SK-N-SH treated with all-trans-retinoic acid at 6 μM for 48 hours (cell line): ENCODE data around the gene NKX1-1.

Experiments used
- ATAC-seq: fragments of 200-7000 bp; cut with Tn5 transposase; 3 replicates; pipeline ENCODE4 v1.9.1; 2020; ENCODE audit warnings: mild to moderate bottlenecking, moderate library complexity
- ARNTL ChIP-seq: fragments of 450-650 bp; formaldehyde crosslinking; IDR thresholded peaks from 2 replicates; pipeline ENCODE4 v1.5.0; 2020; ENCODE audit warnings: low read depth, mild to moderate bottlenecking, moderate library complexity, borderline replicate concordance
- BACH2 ChIP-seq: fragments of 250-450 bp; sonication (Bioruptor Pico); IDR thresholded peaks from 2 replicates; pipeline ENCODE4 v1.9.0; 2021; ENCODE audit warnings: mild to moderate bottlenecking, borderline replicate concordance
- CSDC2 ChIP-seq: fragments of 250-450 bp; sonication (Bioruptor Pico); IDR thresholded peaks from 2 replicates; pipeline ENCODE4 v1.5.0; 2020; ENCODE audit warnings: mild to moderate bottlenecking, moderate library complexity
- GLIS3 ChIP-seq: fragments of 250-450 bp; sonication (Bioruptor Pico); IDR thresholded peaks from 2 replicates; pipeline ENCODE4 v1.5.0; 2020; ENCODE audit warnings: mild to moderate bottlenecking, moderate library complexity
- ISL1 ChIP-seq: fragments of 250-450 bp; sonication (Bioruptor Pico); IDR thresholded peaks from 2 replicates; pipeline ENCODE4 v2.1.2; 2022; ENCODE audit warnings: mild to moderate bottlenecking, moderate library complexity
- OSR1 ChIP-seq: fragments of 250-450 bp; sonication (Bioruptor Pico); IDR thresholded peaks from 2 replicates; pipeline ENCODE4 v1.8.0; 2022; ENCODE audit warnings: moderate library complexity, mild to moderate bottlenecking, inconsistent platforms
- RARB ChIP-seq: fragments of 250-450 bp; sonication (Bioruptor Pico); IDR thresholded peaks from 2 replicates; pipeline ENCODE4 v1.8.0; 2021; ENCODE audit warnings: mild to moderate bottlenecking, moderate library complexity
- SNAI2 ChIP-seq: fragments of 250-450 bp; sonication (Bioruptor Pico); IDR thresholded peaks from 2 replicates; pipeline ENCODE4 v1.5.0; 2020; ENCODE audit warnings: mild to moderate bottlenecking, moderate library complexity
- TCF4 ChIP-seq: fragments of 250-450 bp; sonication (Bioruptor Pico); IDR thresholded peaks from 2 replicates; pipeline ENCODE4 v1.8.0; 2021; ENCODE audit warnings: mild to moderate bottlenecking, moderate library complexity, borderline replicate concordance
- TSHZ2 ChIP-seq: fragments of 250-450 bp; sonication (Bioruptor Pico); IDR thresholded peaks from 2 replicates; pipeline ENCODE4 v1.5.0; 2020; ENCODE audit warnings: mild to moderate bottlenecking, moderate library complexity
- ZC3H10 ChIP-seq: fragments of 250-450 bp; sonication (Bioruptor Pico); IDR thresholded peaks from 2 replicates; pipeline ENCODE4 v1.5.1; 2021; ENCODE audit warnings: mild to moderate bottlenecking, moderate library complexity
- ZNF565 ChIP-seq: fragments of 450-650 bp; formaldehyde crosslinking; conservative IDR thresholded peaks from 2 replicates; pipeline ENCODE4 v1.5.0; 2020; ENCODE audit warnings: low read depth, mild to moderate bottlenecking, moderate library complexity
- ZNF8 ChIP-seq: fragments of 450-650 bp; formaldehyde crosslinking; IDR thresholded peaks from 2 replicates; pipeline ENCODE4 v1.5.0; 2020; ENCODE audit warnings: mild to moderate bottlenecking, moderate library complexity
- TF ChIP-seq, protein P1 (sequence below): fragments of 250-450 bp; sonication (Bioruptor Pico); IDR thresholded peaks from 2 replicates; pipeline ENCODE4 v1.8.0; 2021; ENCODE audit warnings: low read depth, mild to moderate bottlenecking, moderate library complexity, borderline replicate concordance
- TF ChIP-seq, protein P2 (sequence below): fragments of 250-450 bp; sonication (Bioruptor Pico); IDR thresholded peaks from 2 replicates; pipeline ENCODE4 v1.5.1; 2020; ENCODE audit warnings: low read depth, mild to moderate bottlenecking, moderate library complexity
- TF ChIP-seq, protein P3 (sequence below): fragments of 250-450 bp; sonication (Bioruptor Pico); IDR thresholded peaks from 2 replicates; pipeline ENCODE4 v1.8.0; 2020; ENCODE audit warnings: mild to moderate bottlenecking, moderate library complexity, borderline replicate concordance
- TF ChIP-seq, protein P4 (sequence below): fragments of 250-450 bp; sonication (Bioruptor Pico); IDR thresholded peaks from 2 replicates; pipeline ENCODE4 v1.5.1; 2021; ENCODE audit warnings: mild to moderate bottlenecking, moderate library complexity

NKX1-1 gene

GRCh38 chr4:1362046-1362445 is 44.2 kb downstream of the NKX1-1 start:
- no peak for ATAC-seq
- TF ChIP-seq, protein P1, sequence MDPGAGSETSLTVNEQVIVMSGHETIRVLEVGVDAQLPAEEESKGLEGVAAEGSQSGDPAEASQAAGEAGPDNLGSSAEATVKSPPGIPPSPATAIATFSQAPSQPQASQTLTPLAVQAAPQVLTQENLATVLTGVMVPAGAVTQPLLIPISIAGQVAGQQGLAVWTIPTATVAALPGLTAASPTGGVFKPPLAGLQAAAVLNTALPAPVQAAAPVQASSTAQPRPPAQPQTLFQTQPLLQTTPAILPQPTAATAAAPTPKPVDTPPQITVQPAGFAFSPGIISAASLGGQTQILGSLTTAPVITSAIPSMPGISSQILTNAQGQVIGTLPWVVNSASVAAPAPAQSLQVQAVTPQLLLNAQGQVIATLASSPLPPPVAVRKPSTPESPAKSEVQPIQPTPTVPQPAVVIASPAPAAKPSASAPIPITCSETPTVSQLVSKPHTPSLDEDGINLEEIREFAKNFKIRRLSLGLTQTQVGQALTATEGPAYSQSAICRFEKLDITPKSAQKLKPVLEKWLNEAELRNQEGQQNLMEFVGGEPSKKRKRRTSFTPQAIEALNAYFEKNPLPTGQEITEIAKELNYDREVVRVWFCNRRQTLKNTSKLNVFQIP, result no peak
- no peak for TF ChIP-seq ZNF8 (CRISPR knock-in tag)
- no peak for TF ChIP-seq ARNTL
- TF ChIP-seq ZNF565 (CRISPR knock-in tag), result no peak
- TF ChIP-seq RARB (CRISPR knock-in tag), result no peak
- TF ChIP-seq CSDC2 (CRISPR knock-in tag), result no peak
- no peak for TF ChIP-seq GLIS3 (CRISPR knock-in tag)
- TF ChIP-seq ZC3H10, result no peak
- TF ChIP-seq TCF4 (CRISPR knock-in tag), result no peak
- no peak for TF ChIP-seq OSR1
- TF ChIP-seq, protein P2, sequence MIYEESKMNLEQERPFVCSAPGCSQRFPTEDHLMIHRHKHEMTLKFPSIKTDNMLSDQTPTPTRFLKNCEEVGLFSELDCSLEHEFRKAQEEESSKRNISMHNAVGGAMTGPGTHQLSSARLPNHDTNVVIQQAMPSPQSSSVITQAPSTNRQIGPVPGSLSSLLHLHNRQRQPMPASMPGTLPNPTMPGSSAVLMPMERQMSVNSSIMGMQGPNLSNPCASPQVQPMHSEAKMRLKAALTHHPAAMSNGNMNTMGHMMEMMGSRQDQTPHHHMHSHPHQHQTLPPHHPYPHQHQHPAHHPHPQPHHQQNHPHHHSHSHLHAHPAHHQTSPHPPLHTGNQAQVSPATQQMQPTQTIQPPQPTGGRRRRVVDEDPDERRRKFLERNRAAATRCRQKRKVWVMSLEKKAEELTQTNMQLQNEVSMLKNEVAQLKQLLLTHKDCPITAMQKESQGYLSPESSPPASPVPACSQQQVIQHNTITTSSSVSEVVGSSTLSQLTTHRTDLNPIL, result no peak

- TF ChIP-seq SNAI2 (CRISPR knock-in tag), result no peak
- TF ChIP-seq, protein P3, sequence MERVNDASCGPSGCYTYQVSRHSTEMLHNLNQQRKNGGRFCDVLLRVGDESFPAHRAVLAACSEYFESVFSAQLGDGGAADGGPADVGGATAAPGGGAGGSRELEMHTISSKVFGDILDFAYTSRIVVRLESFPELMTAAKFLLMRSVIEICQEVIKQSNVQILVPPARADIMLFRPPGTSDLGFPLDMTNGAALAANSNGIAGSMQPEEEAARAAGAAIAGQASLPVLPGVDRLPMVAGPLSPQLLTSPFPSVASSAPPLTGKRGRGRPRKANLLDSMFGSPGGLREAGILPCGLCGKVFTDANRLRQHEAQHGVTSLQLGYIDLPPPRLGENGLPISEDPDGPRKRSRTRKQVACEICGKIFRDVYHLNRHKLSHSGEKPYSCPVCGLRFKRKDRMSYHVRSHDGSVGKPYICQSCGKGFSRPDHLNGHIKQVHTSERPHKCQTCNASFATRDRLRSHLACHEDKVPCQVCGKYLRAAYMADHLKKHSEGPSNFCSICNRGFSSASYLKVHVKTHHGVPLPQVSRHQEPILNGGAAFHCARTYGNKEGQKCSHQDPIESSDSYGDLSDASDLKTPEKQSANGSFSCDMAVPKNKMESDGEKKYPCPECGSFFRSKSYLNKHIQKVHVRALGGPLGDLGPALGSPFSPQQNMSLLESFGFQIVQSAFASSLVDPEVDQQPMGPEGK, result no peak
- no peak for TF ChIP-seq ARNTL
- TF ChIP-seq, protein P4, sequence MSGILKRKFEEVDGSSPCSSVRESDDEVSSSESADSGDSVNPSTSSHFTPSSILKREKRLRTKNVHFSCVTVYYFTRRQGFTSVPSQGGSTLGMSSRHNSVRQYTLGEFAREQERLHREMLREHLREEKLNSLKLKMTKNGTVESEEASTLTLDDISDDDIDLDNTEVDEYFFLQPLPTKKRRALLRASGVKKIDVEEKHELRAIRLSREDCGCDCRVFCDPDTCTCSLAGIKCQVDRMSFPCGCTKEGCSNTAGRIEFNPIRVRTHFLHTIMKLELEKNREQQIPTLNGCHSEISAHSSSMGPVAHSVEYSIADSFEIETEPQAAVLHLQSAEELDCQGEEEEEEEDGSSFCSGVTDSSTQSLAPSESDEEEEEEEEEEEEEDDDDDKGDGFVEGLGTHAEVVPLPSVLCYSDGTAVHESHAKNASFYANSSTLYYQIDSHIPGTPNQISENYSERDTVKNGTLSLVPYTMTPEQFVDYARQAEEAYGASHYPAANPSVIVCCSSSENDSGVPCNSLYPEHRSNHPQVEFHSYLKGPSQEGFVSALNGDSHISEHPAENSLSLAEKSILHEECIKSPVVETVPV (CRISPR knock-in tag), result no peak
- TF ChIP-seq, protein P1, result no peak
- TF ChIP-seq BACH2 (CRISPR knock-in tag), result no peak
- TF ChIP-seq, protein P2, result no peak
- TF ChIP-seq ISL1 (CRISPR knock-in tag), result no peak
- TF ChIP-seq ZNF565 (CRISPR knock-in tag), result no peak
- TF ChIP-seq ZNF8 (CRISPR knock-in tag), result no peak
- TF ChIP-seq TSHZ2 (CRISPR knock-in tag), result no peak
- no peak for TF ChIP-seq RARB (CRISPR knock-in tag)
- no peak for ATAC-seq
Measured at GRCh38 chr4:1361431-1361830, 44.8 kb downstream of the NKX1-1 start.
